GM19025 (cell line): Measurements from ENCODE around the gene ERICH3.

Experiments
- ATAC-seq: cut with Tn5 transposase; IDR thresholded peaks from one replicate; pipeline ENCODE4 v1.9.1; 2021; ENCODE audit warnings: mild to moderate bottlenecking, low read depth, moderate library complexity; ENCODE audit not compliant: unreplicated experiment

The ERICH3 gene

DNA sequence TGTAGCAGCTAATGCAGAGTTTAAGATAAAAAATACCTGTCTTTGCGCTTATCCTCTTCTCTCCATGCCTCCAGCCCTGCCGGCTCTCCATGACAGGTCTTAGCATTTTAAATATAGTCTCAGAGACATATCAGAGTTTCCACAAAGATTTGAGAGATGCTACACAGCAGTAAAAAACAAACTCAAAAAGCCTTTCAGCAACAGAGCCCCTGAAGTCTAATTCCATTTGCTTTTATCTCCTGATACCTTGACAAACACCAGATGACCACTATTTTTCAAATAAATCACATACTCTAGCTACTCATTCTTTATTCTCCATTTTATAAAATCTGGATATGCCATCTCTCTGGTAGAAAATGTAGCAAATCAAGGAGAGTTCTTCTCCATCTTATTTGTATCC, 81.6 kb downstream of the ERICH3 start:
- no peak for ATAC-seq

DNA sequence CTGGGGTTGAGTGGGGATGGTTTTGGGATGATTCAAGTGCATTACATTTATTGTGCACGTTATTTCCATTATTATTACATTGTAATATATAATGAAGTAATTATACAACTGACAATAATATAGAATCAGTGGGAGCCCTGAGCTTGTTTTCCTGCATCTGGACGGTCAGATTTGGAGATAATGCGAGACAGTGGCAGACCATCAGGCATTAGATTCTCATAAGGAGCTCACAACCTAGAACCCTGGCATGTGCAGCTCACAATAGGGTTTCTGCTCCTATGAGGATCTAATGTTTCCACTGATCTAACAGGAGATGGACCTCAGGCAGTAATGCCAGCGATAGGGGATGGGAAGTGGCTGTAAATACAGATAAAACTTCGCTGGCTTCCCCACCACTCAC, 83.3 kb downstream of the ERICH3 start:
- no peak for ATAC-seq

DNA sequence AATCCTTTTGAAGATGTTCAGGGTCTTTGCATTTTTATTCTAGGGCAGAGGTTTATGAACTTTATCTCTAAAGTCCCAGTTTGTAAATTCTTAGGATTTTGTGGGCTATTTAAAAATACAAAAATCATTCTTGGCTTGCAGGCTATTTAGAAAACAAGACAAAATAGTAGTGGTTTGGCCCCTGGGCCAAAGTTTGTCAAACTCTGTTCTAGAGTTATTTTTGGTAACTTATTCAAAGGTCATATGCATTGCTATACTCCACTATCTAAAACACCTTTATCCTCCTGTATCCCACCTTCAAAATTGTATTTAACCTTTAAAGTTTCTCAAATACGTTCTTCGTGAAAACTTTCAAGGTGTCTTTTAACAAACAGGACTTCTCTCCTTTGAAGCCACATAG, 85.7 kb downstream of the ERICH3 start:
- no peak for ATAC-seq

DNA sequence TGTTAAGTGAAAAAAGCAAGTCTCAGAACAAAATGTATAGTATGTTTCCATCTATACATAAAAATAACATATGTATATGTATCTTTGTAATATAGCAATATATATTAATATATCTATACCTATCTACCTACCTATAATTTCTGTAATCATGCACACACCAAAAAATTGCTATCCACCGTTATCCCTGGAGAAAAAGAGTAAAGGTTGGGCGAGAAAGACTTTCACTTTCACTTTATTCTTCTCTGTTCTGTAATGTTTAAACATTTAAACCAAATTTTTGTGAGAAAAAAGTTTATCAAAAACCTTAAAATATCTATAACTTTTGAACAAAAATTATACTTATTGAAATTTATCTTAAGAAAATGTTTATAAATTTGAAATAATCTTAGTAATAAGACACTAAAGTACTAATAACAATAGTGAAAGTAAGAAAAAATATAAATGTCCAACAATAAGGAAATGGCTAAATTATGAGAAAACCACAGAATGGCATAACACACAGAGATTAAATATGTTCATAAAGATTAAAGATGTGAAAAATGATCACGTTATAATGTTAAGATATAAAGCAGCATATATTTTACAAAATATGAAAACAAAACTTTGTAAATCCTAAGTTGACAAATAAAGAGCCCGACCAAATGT, 87.2 kb downstream of the ERICH3 start:
- no peak for ATAC-seq

DNA sequence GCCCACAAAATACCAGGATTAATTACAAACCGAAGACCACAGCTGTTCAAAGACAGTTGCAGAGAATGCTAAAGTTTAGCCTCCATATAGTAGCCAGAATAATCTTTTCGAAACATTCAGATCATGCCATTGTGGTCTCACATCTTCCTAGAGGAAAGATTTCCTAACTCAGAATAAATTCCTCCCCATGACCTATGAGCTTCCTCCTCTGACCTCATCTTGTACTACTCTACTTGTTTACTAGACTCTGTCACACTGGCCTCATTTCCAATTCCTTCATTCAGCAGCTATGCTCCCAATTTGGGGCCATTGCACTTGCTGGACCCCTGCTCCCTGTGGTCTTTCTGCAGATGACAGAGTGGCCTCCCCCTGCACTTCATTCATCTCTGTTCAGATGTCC, 89.4 kb downstream of the ERICH3 start:
- ATAC-seq, result no peak

DNA sequence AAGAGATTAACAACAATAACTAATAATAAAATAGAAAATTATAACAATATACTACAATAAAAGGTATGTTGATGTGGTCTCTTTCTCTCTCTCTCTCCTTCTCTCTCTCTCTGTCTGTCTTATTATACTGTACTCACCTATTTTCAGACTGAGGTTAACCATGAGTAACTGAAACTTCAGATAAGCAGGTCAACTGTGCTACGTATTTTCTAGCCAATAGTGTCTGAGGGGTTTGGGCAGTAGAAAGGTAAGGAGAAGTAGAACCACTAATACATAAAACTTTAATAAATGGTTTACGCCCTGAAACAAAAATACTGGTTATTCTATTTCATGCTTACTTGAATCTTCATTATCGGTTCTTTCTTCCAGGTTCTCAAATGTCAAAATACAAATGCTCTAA, 90.2 kb downstream of the ERICH3 start:
- ATAC-seq, result no peak

DNA sequence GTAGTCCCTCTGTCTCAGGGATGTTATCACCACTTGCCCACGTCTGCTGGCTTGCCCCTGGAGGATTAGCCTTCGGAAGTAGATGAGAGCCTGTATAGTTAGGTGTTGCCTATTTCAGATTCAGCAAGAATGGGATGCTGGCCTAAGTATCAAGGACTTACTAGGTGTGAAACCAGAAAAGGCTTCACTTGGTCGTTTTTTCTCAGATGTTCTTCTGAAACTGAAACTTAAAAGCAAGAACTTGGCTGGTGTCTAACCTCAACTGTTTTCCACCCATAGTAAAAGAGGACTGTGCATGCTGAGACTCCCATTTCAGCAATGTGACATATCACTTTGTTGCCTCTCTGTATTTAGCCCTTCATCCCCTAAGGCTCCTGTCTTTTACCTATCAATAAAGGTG, 94.2 kb downstream of the ERICH3 start:
- peak; percentile 99 for ATAC-seq

DNA sequence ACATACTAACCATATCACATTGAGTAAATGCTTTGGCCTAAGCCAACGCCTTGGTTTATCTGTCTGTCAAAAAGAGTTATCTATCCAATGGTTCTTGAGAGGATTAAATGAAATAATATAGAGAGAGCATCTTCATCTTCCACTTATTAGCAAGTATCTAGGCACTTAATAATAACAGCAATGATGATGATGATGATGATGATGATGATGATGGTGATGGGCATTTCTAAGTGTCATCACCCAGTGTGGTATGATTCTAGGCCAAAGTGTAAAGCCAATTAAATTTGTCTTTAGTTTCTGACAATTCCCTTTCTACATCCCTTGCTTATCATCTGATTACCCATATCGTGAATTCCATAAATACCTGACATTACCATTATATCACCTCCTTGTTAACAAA, 95.5 kb downstream of the ERICH3 start:
- no peak for ATAC-seq

DNA sequence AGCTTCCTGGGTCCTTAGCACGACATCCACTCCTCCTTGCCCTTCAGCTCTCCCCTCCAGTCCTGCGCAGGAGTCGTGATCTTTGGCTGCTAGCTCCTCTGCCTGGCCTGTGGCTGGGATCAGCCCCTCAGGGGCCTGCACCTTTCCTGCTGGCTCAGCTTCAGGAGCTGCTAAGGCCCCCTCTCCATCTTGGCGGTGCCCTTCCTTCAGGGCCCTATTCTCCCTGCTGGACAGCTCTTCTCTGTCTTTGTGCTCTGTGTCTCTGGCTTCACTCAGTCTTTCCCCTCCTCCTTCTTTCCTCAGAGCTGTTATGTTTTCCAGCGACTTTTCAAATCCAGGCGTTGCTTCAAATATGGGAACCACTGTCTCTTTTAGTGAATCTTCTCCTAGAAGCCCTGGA, 101.7 kb downstream of the ERICH3 start:
- ATAC-seq, result no peak

DNA sequence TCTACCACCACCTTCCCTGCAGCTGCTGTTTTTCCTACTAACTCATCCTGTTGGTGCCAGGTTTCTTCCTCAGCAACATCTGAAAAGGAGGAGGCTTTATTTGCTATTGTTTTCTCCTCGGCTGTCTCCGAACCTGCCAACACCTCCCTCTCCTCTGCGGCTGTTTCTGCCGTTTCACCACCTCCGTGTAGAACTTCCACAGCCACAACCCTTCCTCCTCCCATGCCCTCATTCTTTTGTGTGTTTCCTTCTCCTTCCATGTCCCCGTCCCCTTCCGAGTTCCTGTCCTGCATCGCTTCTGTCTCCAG, 102.1 kb downstream of the ERICH3 start:
- ATAC-seq, result no peak

DNA sequence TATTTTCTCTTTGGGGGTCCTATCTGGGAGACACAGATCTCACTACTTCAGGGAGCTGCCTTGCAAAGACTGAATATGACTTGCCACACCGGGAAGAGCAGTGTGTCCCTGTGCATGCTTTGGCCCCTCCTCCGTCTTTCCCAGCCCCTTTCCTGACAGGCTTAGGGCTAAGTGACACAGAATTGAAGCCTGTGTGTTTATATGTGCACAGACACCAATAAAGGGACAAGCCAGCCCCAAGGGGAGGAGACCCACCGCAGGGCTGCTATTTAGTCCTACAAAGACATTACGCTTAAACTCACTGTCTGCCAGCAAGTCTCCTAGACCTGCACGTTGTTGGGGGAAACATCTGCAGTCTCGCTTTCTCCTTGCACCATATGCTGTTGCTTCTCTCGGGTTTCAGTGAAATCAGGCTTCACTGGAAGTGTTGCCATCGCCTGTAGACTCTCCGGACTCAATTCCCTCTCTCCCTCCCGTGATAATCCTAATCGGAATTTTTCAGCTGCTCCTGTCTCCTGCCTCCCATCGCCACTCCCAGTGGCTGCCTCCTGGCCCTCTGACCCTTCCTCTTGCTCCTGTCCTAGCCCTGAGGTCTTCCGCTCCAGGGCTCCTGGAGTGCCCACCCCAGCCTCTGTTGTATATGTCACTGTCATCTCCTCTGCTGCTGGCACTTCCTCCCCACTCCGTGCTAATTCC, 102.6 kb downstream of the ERICH3 start:
- ATAC-seq, result no peak

DNA sequence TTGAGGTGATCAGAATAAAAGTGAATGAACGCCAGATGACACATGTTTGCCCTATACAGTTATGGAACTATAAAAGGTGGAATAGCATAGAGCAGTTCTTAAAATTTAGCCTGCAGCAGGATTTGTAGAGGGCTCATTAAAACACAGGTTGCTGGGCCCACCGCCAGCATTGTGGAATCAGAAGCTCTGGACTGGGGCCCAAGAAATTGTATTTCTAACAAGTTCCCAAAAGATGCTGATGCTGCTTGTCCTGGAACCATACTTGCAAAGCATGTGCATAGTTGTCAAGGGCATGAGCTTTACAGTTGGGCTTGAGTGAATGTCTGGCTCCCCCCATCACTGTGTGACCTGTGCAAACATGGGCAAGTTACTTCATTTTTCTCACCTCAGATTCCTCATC, 123.7 kb downstream of the ERICH3 start:
- ATAC-seq, result no peak

DNA sequence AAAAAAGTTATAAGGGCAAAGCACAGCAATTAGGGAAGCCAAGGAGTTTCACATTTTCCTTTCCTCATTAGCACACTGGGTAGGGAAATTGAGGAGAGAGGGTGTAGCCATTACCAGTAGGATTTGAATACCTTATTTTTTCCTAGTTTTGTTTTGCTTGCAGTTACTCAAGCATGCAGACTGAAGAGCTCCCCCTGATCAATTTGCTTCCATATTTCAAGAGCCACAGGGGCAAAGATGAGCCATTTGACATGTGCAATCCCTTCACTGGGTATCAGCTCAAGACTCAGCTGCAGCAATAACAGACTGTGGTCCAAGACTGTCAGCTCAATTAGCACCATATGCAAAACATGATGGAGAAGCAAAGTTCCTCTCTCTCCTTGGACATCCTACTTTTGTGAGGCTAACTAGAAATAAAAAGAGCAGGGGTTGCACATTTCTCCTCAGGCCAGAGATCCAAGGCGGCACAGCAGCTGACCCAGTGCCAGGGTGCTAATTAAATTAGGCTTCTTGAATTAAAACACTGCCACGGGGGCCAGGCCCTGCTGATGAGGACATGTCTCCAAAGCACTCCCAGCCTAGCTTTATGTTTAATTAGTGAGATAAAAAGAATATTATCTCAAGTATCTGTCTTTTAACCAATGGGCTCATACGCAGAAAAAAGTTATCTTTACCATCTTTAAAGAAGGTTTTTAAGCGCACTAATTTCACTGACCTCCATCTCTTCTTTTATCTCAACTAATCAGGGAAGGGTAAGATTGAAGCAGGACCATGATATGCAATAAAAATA, 124.4 kb downstream of the ERICH3 start:
- no peak for ATAC-seq

DNA sequence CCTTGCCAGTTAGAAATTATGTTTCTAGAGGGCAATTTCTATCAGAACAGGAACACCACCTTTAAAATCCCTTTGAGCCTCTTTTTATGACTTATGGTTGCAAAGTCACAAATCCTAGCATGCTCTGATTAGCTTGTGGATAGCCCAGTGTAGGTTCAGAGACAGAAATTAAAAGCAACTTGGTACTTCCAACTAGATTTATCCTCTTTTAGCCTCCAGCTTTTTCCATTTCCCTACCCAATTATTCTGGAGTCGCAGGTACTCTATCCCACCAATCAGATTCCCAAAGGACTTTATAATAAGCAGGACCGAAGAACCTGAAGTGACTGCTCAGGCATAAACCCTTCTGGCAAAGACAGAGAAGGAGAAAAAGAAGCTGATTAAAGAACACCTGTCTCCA, 127.8 kb downstream of the ERICH3 start:
- ATAC-seq, result no peak

DNA sequence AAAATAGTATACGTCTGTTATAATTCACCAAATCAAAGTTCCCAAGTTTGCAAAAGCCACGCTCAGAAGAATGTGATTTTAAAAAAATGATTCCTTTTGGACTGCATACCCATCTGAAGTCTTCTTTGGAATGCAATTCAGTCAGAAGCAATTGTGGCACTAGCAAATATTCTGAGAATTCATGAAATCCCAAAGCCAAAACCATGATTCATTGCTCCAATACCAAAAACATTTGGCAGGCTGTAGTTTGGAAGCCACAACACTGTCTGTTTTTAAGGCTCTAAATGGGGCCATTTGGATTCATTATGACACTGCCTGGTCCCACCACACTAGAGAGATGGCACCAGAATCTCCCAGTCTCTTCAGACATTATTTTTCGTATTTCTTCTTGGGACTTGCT, 139.4 kb downstream of the ERICH3 start:
- no peak for ATAC-seq

DNA sequence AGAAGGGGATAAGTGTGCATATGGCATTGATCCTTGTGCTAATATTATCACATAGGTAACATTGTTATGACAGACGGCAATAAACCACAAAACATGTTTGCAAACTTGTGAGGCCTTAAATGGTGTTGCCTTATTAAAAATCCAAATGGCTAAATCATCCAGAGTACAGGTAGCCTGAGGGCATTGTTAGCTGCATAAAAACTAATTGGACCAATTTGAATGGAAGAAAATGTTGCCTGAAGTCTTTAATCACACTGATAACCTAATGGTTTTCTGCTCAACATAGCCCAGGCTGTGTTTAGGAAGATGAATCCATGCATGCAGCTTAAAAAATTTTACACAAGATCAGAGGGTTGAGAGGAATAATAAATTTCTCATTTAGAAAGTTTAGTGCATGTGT, 141.8 kb downstream of the ERICH3 start:
- ATAC-seq, result no peak

DNA sequence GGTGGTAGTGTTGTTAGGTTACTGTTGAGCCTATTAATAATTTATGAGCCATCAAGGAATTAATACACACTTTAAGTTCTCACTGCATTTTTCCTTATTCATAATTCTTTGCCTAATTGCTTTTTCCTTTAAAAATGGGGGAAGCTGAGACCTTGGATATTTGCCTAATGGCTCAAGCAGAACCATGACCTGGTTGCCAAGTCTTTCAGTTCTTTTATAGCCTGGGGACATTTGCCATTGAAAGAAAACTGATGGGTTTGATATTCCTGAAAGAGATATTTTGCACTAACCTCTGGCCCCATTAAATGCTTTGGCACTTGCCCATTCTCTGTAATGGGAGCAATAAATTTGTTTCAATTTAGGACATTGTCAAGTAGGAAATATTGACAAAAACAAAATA, 142.7 kb downstream of the ERICH3 start:
- no peak for ATAC-seq

DNA sequence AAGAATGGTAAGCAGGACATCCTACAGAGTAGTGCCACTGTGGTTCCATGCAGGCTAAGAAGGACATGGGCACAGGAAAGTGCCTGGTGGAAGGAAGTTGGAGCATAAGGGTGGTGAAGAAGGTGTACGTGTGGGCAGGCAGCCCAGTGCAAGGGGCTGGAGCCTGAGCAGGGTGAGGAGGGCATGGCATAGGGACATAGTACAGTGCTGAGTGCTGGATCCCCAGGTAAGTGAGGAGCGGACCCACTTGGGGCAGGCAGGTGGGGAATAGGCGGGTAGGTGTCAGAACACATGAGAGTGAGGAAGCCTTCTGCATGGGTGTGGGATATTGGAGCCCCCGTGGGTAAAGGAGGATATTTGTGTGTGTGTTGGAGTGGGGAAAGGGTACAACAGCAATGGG, 145.5 kb downstream of the ERICH3 start:
- ATAC-seq, result no peak

DNA sequence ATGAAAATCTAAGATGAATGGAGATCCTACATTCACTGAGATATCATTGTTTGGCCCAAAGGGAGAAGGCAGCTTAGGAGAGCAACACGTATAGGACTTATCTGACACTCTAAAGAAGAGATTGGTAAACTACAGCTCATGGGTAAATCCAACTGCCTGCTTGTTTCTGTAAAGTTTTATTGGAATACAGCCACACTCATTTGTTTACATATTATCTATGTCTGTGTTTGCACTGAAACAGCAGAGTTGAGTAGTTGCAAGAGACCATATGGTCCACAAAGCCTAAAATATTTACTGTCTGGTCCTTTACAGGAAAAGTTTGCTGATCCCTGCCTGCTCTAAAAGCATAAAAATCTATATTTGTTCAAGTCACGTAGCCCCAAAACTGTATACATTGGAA, 146.9 kb downstream of the ERICH3 start:
- no peak for ATAC-seq

DNA sequence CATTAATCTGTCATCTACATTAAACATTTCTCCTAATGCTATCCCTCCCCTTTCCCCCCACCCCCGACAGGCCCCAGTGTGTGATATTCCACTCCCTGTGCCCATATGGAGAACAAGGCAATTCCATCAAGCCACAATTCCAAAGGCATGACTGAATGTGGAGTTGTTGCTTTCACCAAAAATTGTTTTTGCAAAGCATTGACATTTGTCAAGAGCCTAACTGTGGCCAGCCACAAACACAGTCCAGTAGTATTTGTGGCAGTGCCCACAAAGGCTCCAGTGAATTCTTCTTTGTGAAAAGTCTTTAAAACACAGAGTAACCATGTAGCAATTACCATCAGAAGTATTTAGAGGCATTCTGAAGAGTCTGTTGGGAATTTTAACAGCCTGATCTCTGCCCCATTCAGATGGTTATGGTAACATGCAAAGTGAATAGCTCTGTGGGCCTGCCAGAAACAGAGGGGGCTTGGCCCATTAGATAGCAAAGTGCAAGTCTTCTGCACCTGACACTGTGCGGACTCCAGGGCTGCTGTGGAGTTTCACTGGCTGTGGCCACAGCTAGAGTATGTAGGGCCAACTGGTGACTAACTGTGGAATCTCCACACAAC, 149.6 kb downstream of the ERICH3 start:
- ATAC-seq, result no peak

DNA sequence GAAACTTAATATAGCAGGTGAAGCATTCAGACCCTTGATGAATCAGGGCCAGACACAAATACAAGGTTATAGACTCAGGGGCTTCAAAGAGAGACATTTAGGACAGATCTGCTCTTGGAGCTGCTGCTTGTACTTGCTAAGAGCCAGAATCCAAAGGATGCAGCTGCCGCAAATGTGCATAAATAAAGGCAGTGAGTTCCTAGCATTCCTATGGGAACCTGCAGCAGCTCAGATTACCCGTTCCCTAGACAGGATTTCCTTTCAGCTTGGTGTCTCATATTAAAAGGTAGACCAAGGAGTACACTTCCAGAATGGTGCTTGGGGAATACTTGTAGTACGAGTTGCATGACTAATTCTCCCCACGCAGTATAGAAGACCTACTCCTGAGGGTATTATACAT, 151.4 kb downstream of the ERICH3 start:
- no peak for ATAC-seq
